HepG2 (cell line): Measurements from ENCODE around the gene AMBRA1. TPM values are rescaled to one million over a fixed set of nuclear protein-coding genes. Genes with fewer than 3 reads are reported as not detected.

Experiments used
- PAF1 ChIP-seq: IDR thresholded peaks from 2 replicates; pipeline ENCODE4 v1.6.1; 2016; ENCODE audit warnings: missing genetic modification reagents, missing compliant biosample characterization
- SMARCC2 ChIP-seq: fragments of 450-650 bp; IDR thresholded peaks from 2 replicates; pipeline ENCODE4 v1.6.1; 2017; ENCODE audit warnings: antibody characterized with exemption, mild to moderate bottlenecking
- SMARCE1 ChIP-seq: fragments of 450-650 bp; IDR thresholded peaks from 2 replicates; pipeline ENCODE4 v1.6.1; 2017; ENCODE audit warnings: borderline replicate concordance
- ZBTB3 ChIP-seq: sonication (generic); formaldehyde crosslinking; IDR thresholded peaks from 2 replicates; pipeline ENCODE4 v1.4.0; 2020; ENCODE audit warnings: low read depth, mild to moderate bottlenecking, moderate library complexity, missing genetic modification reagents, borderline replicate concordance
- ZBTB38 ChIP-seq: sonication (generic); formaldehyde crosslinking; IDR thresholded peaks from 2 replicates; pipeline ENCODE4 v1.5.1; 2020; ENCODE audit warnings: mild to moderate bottlenecking, missing genetic modification reagents
- ZFP82 ChIP-seq: sonication (generic); formaldehyde crosslinking; IDR thresholded peaks from 2 replicates; pipeline ENCODE4 v1.5.1; 2020; ENCODE audit warnings: mild to moderate bottlenecking, missing genetic modification reagents, borderline replicate concordance
- ZKSCAN8 ChIP-seq: IDR thresholded peaks from 2 replicates; pipeline ENCODE4 v1.6.1; 2016; ENCODE audit warnings: borderline replicate concordance, missing genetic modification reagents, missing compliant biosample characterization
- ZMYM4 ChIP-seq: sonication (generic); formaldehyde crosslinking; IDR thresholded peaks from 2 replicates; pipeline ENCODE4 v1.8.1; 2023; ENCODE audit warnings: mild to moderate bottlenecking, missing genetic modification reagents
- ZNF230 ChIP-seq: sonication (generic); formaldehyde crosslinking; IDR thresholded peaks from 2 replicates; pipeline ENCODE4 v1.4.0; 2020; ENCODE audit warnings: mild to moderate bottlenecking, missing genetic modification reagents
- ZNF296 ChIP-seq: sonication (generic); formaldehyde crosslinking; conservative IDR thresholded peaks from 2 replicates; pipeline ENCODE4 v1.5.0; 2020; ENCODE audit warnings: mild to moderate bottlenecking, missing genetic modification reagents
- ZNF329 ChIP-seq: sonication (generic); formaldehyde crosslinking; IDR thresholded peaks from 2 replicates; pipeline ENCODE4 v1.9.0; 2021; ENCODE audit warnings: low read depth, mild to moderate bottlenecking, missing genetic modification reagents
- ZNF335 ChIP-seq: sonication (generic); formaldehyde crosslinking; IDR thresholded peaks from 2 replicates; pipeline ENCODE4 v1.4.0; 2020; ENCODE audit warnings: missing genetic modification reagents
- ZNF747 ChIP-seq: sonication (generic); formaldehyde crosslinking; IDR thresholded peaks from 2 replicates; pipeline ENCODE4 v1.8.1; 2023; ENCODE audit warnings: missing genetic modification reagents, mild to moderate bottlenecking, borderline replicate concordance
- ZNF773 ChIP-seq: sonication (generic); formaldehyde crosslinking; IDR thresholded peaks from 2 replicates; pipeline ENCODE4 v1.4.0; 2020; ENCODE audit warnings: missing genetic modification reagents, borderline replicate concordance
- ZNF782 ChIP-seq: sonication (generic); formaldehyde crosslinking; IDR thresholded peaks from 2 replicates; pipeline ENCODE4 v1.4.0; 2020; ENCODE audit warnings: missing genetic modification reagents, mild to moderate bottlenecking, borderline replicate concordance
- polyA plus RNA-seq, 8 experiments: library from polyadenylated mRNA; depleted of rRNA in 3 of 8; stranded (reverse) in 7 of 8; unstranded in 1 of 8; fragments of >200 nt; fragmentation: Illumina TruSeq in 4 of 8; extraction: Trizol in 4 of 8; gene quantifications; 2 replicates each; pipeline versions ENCODE4 v1.2.1 to v1.2.3, GENCODE V29; 2011 to 2016; ENCODE audit warnings: low read depth in 4 of 8, missing spikeins in 1 of 8, mixed read lengths in 1 of 8; ENCODE audit not compliant: insufficient read depth in 1 of 8
- total RNA-seq, 5 experiments: library from RNA; depleted of rRNA; stranded (reverse); fragments of >200 nt; fragmentation: Illumina TruSeq; extraction: Trizol; gene quantifications; 2 replicates each; pipeline ENCODE4 v1.2.3, GENCODE V29; 2016; ENCODE audit warnings: low read depth in 1 of 5
- TF ChIP-seq, protein P1 (sequence below): sonication (generic); formaldehyde crosslinking; IDR thresholded peaks from 2 replicates; pipeline ENCODE4 v1.5.1; 2020; ENCODE audit warnings: mild to moderate bottlenecking, missing genetic modification reagents, moderate library complexity
- TF ChIP-seq, protein P2 (sequence below): fragments of 450-650 bp; IDR thresholded peaks from 2 replicates; pipeline ENCODE4 v1.6.1; 2017
- TF ChIP-seq, protein P3 (sequence below): IDR thresholded peaks from 2 replicates; pipeline ENCODE4 v1.6.1; 2012; ENCODE audit warnings: inconsistent platforms
- TF ChIP-seq, protein P4 (sequence below): sonication (generic); formaldehyde crosslinking; IDR thresholded peaks from 2 replicates; pipeline ENCODE4 v1.8.1; 2022; ENCODE audit warnings: low read depth, mild to moderate bottlenecking, missing genetic modification reagents

The AMBRA1 gene
- total and polyA plus RNA-seq, 2 of the 13 experiments (the other 11 are each of a cell fraction or from before 2014, with no cell fraction given) = 15.7 to 26.0 TPM

DNA sequence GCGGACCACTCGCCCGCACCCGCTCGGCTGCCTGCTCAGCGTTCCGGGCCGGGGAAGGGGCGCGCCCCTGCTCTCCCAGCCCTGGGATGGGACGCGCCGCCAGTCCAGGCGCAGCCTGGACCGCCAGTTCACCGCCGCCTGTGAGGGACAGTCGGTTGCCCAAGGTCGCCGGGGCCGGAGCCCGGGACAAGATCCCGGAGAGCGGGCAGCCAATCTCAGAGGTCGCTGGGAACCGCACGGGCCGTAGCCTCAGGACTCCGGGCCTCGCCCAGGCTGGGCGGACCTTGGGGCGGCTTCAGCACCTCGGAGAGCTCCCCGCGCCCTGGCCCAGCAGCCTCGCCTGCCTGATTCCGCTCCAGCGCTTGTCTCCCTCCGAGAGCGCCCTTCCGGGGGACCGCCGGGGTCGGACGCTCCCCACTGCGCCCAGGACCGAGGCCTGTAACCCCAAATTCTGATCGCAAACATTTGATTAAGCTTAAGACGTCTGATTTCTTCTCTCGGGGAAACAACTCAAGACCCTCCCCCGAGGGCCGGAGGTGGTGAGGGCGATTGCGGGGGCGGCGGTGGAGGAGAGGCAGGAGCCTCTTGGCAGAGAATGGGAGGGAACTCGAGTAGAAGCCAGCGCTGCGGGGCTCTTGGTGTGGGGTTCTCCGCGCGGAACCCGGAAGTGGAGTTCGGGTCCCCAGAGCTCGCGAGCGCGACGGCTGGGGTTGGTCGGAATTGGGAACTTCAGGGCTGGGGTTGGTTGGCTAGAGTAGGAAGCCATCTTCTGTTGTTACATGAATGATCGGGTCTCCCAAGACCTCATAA, 201.2 kb downstream of the AMBRA1 start (continued):
- TF ChIP-seq, protein P1, sequence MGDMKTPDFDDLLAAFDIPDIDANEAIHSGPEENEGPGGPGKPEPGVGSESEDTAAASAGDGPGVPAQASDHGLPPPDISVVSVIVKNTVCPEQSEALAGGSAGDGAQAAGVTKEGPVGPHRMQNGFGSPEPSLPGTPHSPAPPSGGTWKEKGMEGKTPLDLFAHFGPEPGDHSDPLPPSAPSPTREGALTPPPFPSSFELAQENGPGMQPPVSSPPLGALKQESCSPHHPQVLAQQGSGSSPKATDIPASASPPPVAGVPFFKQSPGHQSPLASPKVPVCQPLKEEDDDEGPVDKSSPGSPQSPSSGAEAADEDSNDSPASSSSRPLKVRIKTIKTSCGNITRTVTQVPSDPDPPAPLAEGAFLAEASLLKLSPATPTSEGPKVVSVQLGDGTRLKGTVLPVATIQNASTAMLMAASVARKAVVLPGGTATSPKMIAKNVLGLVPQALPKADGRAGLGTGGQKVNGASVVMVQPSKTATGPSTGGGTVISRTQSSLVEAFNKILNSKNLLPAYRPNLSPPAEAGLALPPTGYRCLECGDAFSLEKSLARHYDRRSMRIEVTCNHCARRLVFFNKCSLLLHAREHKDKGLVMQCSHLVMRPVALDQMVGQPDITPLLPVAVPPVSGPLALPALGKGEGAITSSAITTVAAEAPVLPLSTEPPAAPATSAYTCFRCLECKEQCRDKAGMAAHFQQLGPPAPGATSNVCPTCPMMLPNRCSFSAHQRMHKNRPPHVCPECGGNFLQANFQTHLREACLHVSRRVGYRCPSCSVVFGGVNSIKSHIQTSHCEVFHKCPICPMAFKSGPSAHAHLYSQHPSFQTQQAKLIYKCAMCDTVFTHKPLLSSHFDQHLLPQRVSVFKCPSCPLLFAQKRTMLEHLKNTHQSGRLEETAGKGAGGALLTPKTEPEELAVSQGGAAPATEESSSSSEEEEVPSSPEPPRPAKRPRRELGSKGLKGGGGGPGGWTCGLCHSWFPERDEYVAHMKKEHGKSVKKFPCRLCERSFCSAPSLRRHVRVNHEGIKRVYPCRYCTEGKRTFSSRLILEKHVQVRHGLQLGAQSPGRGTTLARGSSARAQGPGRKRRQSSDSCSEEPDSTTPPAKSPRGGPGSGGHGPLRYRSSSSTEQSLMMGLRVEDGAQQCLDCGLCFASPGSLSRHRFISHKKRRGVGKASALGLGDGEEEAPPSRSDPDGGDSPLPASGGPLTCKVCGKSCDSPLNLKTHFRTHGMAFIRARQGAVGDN (CRISPR knock-in tag) = peak; percentile 87
- peak; percentile 86; the same call in 1 of the 2 replicates for TF ChIP-seq ZNF782
- peak; percentile 99 for TF ChIP-seq ZNF773 (CRISPR knock-in tag)
- TF ChIP-seq ZNF747 = peak; percentile 96
- no peak for TF ChIP-seq SMARCE1
- TF ChIP-seq ZNF335 = peak; percentile 93
- TF ChIP-seq, protein P2, sequence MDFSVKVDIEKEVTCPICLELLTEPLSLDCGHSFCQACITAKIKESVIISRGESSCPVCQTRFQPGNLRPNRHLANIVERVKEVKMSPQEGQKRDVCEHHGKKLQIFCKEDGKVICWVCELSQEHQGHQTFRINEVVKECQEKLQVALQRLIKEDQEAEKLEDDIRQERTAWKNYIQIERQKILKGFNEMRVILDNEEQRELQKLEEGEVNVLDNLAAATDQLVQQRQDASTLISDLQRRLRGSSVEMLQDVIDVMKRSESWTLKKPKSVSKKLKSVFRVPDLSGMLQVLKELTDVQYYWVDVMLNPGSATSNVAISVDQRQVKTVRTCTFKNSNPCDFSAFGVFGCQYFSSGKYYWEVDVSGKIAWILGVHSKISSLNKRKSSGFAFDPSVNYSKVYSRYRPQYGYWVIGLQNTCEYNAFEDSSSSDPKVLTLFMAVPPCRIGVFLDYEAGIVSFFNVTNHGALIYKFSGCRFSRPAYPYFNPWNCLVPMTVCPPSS = no peak
- TF ChIP-seq ZMYM4 (CRISPR knock-in tag) = peak; percentile 90
- TF ChIP-seq ZNF329 = peak; percentile 94
- TF ChIP-seq, protein P3, sequence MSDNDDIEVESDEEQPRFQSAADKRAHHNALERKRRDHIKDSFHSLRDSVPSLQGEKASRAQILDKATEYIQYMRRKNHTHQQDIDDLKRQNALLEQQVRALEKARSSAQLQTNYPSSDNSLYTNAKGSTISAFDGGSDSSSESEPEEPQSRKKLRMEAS = peak; percentile 83
- peak; percentile 87 for TF ChIP-seq ZKSCAN8 (CRISPR knock-in tag)
- TF ChIP-seq ZNF230 = peak; percentile 99
- no peak for TF ChIP-seq SMARCC2
- peak; percentile 79 for TF ChIP-seq ZNF296 (CRISPR knock-in tag)
- no peak for TF ChIP-seq PAF1 (CRISPR knock-in tag)
- TF ChIP-seq ZFP82 (CRISPR knock-in tag) = peak; percentile 90; the same call in 1 of the 2 replicates
- TF ChIP-seq, protein P4, sequence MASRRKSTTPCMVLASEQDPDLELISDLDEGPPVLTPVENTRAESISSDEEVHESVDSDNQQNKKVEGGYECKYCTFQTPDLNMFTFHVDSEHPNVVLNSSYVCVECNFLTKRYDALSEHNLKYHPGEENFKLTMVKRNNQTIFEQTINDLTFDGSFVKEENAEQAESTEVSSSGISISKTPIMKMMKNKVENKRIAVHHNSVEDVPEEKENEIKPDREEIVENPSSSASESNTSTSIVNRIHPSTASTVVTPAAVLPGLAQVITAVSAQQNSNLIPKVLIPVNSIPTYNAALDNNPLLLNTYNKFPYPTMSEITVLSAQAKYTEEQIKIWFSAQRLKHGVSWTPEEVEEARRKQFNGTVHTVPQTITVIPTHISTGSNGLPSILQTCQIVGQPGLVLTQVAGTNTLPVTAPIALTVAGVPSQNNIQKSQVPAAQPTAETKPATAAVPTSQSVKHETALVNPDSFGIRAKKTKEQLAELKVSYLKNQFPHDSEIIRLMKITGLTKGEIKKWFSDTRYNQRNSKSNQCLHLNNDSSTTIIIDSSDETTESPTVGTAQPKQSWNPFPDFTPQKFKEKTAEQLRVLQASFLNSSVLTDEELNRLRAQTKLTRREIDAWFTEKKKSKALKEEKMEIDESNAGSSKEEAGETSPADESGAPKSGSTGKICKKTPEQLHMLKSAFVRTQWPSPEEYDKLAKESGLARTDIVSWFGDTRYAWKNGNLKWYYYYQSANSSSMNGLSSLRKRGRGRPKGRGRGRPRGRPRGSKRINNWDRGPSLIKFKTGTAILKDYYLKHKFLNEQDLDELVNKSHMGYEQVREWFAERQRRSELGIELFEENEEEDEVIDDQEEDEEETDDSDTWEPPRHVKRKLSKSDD (CRISPR knock-in tag) = peak; percentile 87; the same call in 1 of the 2 replicates
- peak; percentile 60; the same call in 1 of the 2 replicates for TF ChIP-seq ZBTB3 (CRISPR knock-in tag)
- peak; percentile 81 for TF ChIP-seq ZBTB38 (CRISPR knock-in tag)
